Activated gamma-delta T cell (primary cell): ENCODE measurements around the gene SLC5A2.

Source experiments
- DNase-seq: peaks from one replicate; lab custom pipeline; 2025; lab: John Stamatoyannopoulos, UW

Gene SLC5A2

DNA sequence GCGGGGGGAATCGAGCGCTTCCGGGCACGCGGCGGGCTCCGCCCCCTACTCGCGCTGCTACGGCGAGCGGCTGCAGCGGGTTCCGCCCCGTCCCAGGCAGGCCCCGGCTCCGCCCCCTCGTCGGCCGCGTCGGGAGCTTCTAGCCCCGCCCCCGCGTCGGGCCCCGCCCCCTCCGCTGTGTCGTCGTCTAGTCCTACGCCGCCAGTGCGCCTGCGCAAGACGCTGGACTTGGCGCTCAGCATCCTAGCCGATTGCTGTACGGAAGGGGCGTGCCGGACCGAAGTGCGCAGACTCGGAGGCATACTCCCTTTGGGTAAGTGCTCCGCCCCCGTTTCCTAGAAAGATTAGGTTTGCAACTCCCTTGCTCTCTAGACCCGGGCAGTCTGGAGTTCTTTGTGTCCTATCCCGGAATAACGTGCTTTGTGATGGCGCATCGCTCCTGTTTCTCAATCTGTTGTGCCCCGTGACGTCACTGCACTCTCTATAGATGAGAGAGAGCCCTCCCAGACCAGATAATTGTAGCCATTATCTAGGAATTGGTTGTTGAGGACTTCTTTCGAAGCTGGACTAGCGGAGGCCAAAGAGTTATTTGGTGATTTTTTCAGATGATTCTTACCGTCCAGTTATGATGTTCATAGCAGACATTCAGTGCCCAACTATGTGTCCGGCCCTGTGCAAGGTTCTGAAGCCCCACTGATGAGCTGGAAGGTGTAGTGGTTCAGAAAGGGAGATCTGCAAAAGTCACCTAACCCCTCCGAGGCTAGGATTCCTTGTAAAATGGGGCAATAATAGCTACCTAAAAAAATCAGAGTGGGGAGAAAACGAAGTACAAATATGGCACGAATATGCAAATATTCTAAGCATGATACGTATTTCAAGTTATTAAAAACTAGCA is 23.0 kb upstream of the SLC5A2 start:
- DNase-seq = peak; percentile 100

DNA sequence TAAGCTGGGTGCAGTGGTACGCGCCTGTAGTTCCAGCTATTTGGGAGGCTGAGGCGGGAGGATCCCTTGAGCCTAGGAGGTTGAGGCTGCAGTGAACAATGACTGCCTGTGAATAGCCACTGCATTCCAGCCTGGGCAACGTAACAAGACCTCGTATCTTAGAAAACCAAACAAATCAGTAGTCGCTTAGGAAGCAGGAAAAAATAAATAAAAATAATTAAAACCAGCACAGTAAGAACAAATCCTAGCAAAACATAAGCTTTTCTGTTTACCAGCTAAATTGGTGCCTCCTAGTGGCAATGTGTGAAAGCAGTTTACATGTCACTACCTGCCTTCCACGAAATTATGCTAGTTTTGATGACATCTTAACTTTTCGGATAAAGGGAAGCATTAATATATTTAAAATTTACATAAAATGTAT is 22.3 kb upstream of the SLC5A2 start:
- DNase-seq = no peak

DNA sequence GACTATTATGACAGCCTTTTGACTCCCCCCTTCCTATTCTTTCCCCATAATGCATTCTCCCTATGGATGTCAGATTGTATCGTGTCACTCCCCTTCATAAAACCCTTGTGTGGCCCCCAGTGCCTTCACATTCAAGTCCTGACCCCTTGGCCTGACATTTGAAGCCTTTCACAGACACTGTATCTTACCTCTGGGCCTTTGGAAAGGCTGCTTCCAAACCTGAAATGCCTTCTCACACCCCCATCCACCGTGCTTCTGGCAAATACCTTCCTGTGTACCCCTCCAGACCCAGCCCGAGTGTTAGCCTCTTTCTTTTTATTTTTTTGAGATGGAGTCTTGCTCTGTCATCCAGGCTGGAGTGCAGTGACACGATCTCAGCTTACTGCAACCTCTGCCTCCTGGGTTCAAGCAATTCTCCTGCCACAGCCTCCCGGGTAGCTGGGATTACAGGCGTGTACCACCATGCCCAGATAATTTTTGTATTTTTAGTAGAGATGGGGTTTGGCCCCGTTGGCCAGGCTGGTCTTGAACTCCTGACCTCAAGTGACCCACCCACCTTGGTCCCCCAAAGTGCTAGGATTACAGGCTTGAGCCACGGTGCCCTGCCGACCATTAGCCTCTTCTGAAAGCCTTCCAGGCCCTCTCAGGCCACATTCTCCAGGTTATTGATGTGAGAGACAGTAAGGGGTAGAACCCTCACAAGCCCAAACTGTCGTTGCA is 21.6 kb upstream of the SLC5A2 start:
- no peak for DNase-seq

DNA sequence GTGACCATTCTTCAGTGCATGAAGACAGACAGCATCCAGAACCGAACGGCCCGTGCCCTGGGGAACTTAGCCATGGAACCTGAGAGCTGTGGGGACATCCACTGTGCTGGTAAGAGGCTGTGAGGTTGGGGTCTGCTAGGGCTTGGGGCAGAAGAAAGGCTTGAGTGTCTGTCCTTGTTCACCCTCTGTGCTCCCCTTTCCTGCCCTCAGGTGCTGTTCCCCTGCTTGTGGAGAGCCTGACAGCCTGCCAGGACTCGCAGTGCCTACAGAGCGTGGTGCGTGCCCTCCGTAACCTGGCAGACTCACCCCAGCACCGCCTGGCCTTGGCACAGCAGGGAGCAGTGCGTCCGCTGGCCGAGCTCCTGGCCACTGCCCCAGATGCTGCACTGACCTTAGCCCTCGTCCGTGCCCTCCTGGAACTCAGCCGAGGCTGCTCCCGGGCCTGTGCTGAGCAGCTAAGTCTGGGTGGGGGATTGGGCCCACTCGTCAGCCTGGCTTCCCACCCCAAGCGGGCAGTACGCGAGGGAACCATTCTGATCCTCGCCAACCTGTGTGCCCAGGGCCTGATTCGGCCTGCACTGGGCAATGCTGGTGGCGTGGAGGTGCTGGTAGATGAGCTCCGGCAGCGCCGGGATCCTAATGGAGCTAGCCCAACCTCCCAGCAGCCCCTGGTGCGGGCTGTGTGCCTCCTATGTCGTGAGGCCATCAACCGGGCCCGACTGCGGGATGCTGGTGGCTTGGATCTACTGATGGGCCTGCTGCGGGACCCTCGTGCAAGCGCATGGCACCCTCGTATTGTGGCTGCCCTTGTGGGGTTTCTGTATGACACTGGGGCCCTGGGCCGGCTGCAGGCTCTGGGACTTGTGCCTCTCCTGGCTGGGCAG is 20.8 kb upstream of the SLC5A2 start:
- DNase-seq = no peak

DNA sequence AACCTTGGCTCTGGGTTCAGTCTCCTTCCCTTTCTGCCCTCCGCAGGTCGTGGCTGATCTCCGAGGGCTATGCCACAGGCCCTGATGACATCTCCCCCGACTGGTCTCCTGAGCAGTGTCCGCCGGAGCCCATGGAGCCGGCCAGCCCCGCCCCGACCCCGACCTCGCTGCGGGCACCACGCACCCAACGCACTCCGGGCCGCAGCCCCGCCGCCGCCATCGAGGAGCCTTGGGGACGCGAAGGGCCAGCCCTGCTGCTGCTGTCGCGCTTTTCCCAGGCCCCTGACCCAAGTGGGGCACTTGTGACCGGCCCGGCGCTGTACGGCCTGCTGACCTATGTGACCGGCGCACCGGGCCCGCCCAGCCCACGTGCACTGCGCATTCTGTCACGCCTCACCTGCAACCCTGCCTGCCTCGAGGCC is 18.6 kb upstream of the SLC5A2 start:
- DNase-seq = no peak

DNA sequence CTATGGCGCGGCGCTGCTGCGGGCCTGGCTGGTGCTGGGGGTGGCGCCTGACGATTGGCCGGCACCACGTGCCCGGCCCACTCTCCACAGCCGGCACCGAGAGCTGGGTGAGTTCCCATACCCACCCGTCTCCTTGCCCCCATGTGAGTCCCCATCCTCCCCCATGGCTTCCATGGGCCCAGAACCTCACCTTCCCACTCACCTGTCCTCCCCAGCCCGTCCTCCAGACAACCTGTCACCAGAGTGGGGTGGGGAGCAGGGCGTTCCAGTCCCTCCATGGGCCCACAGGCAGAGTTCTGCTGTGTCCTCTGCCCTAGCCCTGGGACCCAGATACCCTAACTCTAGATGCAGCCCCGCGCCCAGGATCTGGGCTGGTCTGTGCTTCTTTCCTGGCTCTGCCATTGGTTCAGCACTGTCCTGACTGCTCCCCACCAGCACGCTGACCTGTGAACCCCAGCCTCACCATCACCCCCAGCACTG is 18.1 kb upstream of the SLC5A2 start:
- no peak for DNase-seq

DNA sequence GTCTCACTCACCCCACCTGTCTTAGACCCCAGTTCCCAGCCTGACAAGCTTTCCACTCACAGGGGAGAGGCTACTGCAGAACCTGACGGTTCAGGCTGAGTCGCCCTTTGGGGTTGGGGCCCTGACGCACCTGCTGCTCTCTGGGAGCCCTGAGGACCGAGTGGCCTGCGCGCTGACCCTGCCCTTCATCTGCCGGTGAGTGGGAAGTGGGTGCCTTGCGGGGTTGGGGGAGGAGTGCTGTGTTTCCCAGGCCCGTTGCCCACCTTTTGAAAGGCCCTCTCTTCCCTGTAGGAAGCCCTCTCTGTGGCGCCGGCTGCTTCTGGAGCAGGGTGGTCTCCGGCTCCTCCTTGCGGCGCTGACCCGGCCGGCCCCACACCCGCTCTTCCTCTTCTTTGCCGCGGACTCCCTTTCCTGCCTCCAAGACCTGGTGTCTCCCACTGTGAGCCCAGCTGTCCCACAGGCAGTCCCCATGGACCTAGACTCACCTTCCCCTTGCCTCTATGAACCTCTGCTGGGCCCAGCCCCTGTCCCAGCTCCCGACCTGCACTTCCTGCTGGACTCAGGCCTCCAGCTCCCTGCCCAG is 17.0 kb upstream of the SLC5A2 start:
- DNase-seq = no peak

DNA sequence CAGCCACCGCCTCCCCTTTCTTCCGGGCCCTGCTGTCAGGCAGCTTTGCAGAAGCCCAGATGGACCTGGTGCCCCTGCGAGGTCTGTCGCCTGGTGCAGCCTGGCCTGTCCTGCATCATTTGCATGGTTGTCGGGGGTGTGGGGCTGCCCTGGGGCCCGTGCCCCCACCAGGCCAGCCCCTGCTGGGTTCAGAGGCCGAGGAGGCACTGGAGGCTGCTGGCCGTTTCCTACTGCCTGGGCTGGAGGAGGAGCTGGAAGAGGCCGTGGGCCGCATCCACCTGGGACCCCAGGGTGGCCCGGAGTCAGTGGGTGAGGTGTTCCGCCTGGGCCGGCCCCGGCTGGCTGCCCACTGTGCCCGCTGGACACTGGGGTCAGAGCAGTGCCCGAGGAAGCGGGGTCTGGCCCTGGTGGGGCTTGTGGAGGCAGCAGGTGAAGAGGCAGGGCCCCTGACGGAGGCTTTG is 16.5 kb upstream of the SLC5A2 start:
- DNase-seq = no peak

DNA sequence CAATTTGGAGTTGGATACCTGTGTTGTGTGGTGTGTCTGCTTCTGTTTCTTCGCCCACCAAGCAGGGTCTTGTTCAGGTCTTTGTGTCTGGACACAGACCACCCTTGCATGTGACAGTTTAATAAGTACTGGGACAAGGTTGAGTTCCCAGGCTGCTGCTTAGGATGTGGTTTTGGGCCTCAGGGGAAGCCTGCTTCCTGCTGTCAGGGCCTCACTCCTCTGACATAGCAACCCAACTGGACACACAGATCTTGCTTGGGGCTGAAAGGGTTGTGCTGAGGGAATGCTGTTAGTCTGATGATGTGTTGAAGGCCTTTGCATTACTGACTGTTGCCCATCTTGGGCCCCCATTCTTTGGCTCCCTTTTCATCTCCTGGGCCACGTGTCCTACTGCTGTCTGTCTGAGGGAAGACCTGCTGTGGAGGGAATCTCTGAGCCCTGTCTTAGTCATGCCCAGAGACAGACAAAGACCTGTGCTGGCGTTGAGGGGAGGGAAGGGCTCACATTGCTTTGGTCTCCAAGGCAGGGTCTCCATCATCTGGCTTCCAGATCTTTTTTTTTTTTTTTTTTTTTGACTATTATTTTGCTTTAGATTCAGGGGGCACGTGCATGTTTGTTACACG is 15.7 kb upstream of the SLC5A2 start:
- no peak for DNase-seq

DNA sequence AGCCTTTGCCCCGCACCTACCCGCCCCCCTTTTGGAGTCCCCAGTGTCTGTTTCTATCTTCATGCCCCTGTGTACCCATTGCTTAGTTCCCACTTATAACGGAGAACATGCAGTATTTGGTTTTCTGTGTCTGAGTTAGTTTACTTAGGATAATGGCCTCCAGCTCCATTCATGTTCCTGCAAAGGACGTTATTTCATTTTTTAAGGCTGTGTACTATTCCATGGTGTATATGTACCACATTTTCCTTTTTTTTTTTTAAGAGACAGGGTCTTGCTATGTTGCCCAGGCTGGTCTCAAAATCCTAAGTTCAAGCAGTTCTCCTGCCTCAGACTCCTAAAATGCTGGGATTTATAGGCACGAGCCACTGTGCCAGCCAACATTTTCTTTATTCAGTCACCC is 15.1 kb upstream of the SLC5A2 start:
- no peak for DNase-seq

DNA sequence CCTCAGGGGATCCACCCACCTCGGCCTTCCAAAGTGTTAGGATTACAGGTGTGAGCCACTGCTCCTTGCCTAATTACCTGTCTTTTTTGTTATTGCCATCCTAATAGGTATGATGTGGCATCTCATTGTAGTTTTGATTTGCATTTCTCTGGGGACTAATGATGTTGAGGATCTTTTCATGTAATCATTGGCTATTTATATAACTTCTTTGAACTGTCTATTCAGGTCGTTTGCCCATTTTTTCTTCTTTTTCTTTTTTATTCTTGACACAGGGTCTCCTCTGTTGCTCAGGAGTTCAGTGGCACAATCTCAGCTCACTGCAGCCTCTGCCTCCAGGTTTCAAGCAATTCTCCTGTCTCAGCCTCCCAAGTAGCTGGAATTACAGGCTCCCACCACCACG is 12.3 kb upstream of the SLC5A2 start:
- DNase-seq = no peak

DNA sequence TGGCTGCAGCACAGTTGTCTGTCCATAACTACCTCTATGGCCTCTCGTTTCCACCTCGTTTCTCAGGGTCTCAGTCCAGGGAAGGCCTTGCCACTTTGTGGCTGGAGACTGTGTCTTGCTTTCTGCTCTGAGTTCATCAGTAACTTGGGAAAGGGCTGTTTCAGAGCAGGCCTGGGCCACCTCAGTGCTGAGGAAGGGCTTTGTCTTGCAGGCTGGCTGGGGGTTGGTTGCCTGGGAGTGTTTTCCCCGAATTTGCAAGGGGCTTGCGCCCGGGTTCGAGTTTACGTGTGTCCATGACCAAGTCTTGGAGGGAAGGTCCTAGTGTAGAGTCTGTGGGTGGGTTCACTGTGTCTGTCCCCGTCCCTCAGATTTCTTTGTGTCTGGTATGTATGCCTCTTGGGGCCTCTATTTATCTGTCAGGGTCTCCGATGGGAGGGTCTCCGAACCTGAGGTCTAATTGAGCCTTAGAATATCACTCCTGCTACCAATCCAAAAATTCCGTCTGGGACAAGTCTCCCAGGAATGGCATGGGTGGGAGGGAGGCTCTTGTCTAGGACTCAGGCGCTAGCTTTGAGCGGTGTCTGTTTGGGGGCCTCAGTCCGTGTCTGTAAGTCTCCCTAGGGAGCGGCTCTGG is 11.6 kb upstream of the SLC5A2 start:
- no peak for DNase-seq

DNA sequence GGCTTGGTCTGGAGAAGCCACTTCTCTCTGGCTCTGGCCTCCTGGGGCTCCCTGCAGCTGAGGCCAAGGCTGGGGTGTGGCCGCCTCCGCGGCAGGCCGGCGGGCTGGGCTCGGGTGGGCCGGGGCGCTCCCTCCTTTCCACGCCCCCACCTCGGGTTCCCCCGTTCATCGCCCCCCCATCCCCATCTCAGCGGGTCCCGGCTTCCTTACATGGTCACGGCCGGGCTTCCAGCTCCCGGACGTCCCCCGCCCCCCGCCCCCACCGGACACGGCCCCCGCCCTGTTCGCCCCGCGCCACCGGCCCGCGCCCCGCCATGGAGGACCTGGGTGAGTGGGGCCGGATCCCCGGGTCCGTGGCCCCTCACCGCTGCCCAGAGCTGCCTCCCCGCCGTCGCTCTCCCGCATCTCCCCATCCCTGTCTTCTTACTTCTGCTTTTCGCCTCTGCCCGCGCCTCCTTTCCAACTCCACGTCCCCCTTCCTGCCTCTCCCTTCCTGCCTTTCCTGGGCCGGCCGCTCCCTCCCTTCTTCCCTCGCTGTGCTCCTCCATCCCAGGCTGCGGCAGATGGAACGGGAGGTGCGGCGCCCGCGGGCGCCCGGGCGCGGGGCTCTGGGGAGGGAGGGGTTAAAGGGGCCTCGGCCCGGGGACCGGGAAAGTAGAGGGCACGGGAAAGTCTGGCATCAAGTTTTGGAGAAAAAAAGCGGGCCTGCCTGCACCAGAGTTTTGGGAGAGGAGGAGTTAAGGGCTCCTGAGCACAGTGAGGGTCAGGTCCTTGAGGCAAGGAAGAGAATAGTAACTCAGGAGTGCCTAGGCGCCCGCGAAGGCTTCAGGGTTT is 10.8 kb upstream of the SLC5A2 start, which contains the start of gene TGFB1I1:
TSS of gene TGFB1I1 (plus strand) at position 278 of the 834 bp plus-strand sequence. CDS start at position 315, 37 bp downstream.
- no peak for DNase-seq

DNA sequence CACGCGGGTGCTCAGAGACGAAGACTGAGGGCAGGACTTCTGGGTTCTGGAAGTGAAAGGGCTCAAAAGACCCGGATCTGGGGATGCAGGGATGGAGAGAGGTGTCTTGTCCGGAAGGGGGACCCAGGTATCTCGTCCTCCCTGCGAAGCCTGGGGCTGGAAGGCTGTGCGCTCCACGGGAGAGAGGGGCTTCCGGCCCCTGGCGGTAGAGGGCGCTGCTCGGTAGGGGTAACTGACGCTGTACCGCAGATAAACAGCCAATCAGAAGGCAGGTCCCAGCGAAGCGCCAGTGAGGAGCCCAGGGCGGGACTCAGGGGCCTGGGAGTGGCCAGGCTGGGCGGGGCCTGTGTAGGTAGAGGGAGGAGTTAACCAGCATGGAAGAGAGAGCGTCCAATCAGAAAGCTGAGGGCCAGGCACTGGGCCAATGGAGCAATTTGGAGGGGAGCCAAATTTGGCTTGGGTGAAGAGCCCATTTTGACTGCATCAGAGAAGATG is 10.2 kb upstream of the SLC5A2 start:
- DNase-seq = no peak

DNA sequence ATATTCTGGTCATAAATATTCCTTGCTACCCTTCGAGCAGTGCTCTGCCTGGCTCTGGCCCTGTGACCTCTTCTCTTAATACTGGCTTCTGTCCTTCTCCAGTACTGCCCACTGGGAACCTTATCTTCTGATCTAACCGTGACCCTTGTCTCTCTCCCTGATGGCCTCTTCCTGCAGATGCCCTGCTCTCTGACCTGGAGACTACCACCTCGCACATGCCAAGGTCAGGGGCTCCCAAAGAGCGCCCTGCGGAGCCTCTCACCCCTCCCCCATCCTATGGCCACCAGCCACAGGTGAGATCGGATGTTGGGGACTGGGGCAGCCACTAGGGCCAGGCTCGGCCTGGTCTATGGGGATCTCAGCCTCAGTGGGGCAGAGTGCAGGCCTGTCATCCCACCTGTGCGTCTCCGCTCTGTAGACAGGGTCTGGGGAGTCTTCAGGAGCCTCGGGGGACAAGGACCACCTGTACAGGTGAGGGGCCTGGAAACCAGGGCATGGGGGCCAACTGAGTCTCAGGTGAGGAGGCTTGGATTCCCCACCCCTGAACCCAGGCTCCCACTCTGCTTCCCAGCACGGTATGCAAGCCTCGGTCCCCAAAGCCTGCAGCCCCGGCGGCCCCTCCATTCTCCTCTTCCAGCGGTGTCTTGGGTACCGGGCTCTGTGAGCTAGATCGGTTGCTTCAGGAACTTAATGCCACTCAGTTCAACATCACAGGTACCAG is 9.5 kb upstream of the SLC5A2 start:
- no peak for DNase-seq

DNA sequence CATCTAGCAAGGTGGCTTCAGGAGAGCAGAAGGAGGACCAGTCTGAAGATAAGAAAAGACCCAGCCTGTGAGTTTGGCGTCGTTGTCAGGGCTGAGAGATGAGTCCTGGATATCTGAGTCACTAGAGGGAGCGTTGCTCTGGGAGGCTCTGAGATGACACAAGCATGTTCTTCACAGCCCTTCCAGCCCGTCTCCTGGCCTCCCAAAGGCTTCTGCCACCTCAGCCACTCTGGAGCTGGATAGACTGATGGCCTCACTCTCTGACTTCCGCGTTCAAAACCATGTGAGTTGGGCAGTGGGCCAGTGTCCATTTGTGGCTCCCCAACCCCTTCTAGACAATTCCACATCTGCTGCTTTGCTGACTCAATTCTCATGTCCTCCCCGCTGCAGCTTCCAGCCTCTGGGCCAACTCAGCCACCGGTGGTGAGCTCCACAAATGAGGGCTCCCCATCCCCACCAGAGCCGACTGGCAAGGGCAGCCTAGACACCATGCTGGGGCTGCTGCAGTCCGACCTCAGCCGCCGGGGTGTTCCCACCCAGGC is 8.7 kb upstream of the SLC5A2 start:
- no peak for DNase-seq

DNA sequence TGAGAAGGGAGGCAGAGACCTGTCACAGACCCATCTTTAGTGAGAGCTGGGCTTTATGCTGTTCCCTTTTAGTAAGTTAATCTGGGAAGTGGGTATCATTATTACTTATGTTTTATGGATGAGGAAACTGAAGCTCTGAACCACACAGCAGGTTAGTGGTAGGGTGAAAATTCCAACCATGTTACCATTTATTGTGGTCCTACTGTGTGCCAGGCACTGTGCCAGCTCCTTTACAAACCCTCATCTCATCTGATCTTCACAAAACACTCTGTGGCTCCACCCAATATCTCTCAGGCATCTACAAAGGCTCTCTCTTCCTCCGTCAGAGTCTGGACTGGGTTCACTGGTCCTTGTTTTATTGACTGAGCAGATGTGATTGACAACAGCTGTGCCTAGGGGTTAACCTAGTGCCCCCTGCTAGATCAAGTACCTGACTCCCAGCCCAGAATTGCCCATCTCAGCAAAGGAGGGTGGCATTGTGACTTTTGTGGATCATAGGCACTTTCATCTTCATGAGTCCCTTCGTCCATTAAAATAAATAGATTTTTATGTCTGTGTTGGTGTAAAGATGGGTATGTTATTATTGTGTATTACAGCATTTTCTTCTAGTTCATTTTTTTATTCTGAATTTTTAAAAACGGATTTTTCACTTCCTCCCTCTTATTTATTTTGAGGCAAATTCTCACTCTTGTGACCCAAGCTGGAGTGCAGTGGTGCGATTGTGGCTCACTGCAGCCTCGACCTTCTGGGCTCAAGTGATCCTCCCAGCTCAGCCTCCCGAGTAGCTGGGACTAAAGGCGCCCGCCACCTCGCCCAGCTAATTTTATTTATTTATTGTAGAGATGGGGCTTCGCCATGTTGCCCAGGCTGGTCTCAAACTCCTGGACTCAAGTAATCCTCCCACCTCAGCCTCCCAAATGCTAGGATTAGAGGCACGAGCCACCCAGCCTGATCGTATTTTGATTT is 7.9 kb upstream of the SLC5A2 start:
- no peak for DNase-seq
